Right ventricle myocardium superior (tissue), 1 donor: ENCODE data around the gene HCN2. TPM values are rescaled to one million over a fixed set of nuclear protein-coding genes. Genes with fewer than 3 reads are reported as not detected.

ENCODE experiments used
- ATAC-seq: fragments of 200-7000 bp; cut with Tn5 transposase; one replicate; pipeline ENCODE4 v1.9.1; 2020; ENCODE audit warnings: mild to moderate bottlenecking; ENCODE audit not compliant: poor library complexity
- DNase-seq: peaks from one replicate; pipeline ENCODE4 v3.0.0-alpha.2; 2020
- intact Hi-C: fragments of 100-400 bp; cut with DNase I; formaldehyde crosslinking; loops from one replicate; pipeline ENCODE4 v1.11.2; 2022
- total RNA-seq: library from RNA; stranded (reverse); fragmentation: NEBNext Ultra II Directional; extraction: Animal tissue kit (Norgen Biotek cat#: 25700); gene quantifications from one replicate; pipeline ENCODE4 v1.2.1, GENCODE V29; 2021
- donor health status: DM: no; HTN: yes; CAD: no; lungs with severe emphysema.

Gene HCN2
- total RNA-seq, 1 donor from 2014 or later, result 4.1 TPM

- intact Hi-C loops, result no loop called here
- ATAC-seq (no peak), DNase-seq (peak; percentile 39)
Measured at GRCh38 chr19:570251-570686, 19.4 kb upstream of the HCN2 start.

GRCh38 chr19:570937-571565, 18.6 kb upstream of the HCN2 start:
- DNase-seq (peak; percentile 50), ATAC-seq (no peak)
- intact Hi-C loops, result no loop called here

- ATAC-seq (no peak), DNase-seq (no peak)
- intact Hi-C loops, result no loop called here
Measured at GRCh38 chr19:571566-571974, 18.1 kb upstream of the HCN2 start.

- ATAC-seq, result peak; percentile 78
Measured at GRCh38 chr19:572140-572742, 17.4 kb upstream of the HCN2 start, which contains the start of gene BSG. Gene BSG, plus strand, starts transcription at chr19:572596. Its CDS starts 39 bp downstream, at chr19:572635.

GRCh38 chr19:572743-573518, 16.8 kb upstream of the HCN2 start:
- DNase-seq, result peak; percentile 62
- intact Hi-C loops, result no loop called here
- no peak for ATAC-seq

More at GRCh38 chr19:572140-572742, 17.4 kb upstream of the HCN2 start, which contains the start of gene BSG:
- peak; percentile 99 for DNase-seq
- intact Hi-C loops, result no loop called here

- no peak for ATAC-seq
- DNase-seq, result no peak
- intact Hi-C loops, result no loop called here
Measured at GRCh38 chr19:573519-573825, 16.2 kb upstream of the HCN2 start.

- intact Hi-C loops, result no loop called here
- peak; percentile 51 for ATAC-seq
Measured at GRCh38 chr19:574658-575526, 14.8 kb upstream of the HCN2 start.

GRCh38 chr19:575527-576506, 13.9 kb upstream of the HCN2 start:
- intact Hi-C loops, result no loop called here
- ATAC-seq, result peak; percentile 50

More at GRCh38 chr19:574658-575526, 14.8 kb upstream of the HCN2 start:
- peak; percentile 79 for DNase-seq

GRCh38 chr19:576768-577438, 12.8 kb upstream of the HCN2 start:
- ATAC-seq (no peak), DNase-seq (peak; percentile 42)
- intact Hi-C loops, result no loop called here

More at GRCh38 chr19:575527-576506, 13.9 kb upstream of the HCN2 start:
- DNase-seq, result peak; percentile 88

GRCh38 chr19:577439-578392, 12.0 kb upstream of the HCN2 start:
- ATAC-seq (no peak), DNase-seq (peak; percentile 42)
- intact Hi-C loops, result no loop called here

- peak; percentile 44 for DNase-seq
- intact Hi-C loops, result no loop called here
Measured at GRCh38 chr19:579111-579841, 10.4 kb upstream of the HCN2 start.

GRCh38 chr19:579842-580155, 9.9 kb upstream of the HCN2 start:
- DNase-seq (no peak), ATAC-seq (no peak)
- intact Hi-C loops, result no loop called here

More at GRCh38 chr19:579111-579841, 10.4 kb upstream of the HCN2 start:
- no peak for ATAC-seq

GRCh38 chr19:580274-580835, 9.3 kb upstream of the HCN2 start:
- intact Hi-C loops, result no loop called here
- peak; percentile 33 for DNase-seq
- ATAC-seq, result no peak

- ATAC-seq (no peak), DNase-seq (peak; percentile 58)
- intact Hi-C loops, result no loop called here
Measured at GRCh38 chr19:581399-582111, 8.1 kb upstream of the HCN2 start.
